ENCODE results near the gene RHOT2.
A peak's percentile ranks its signal among the peaks of the same experiment; 100 is the strongest.

RHOT2 gene

GRCh38 chr16:683396-684070 lies 15.6 kb downstream of the RHOT2 start:
- H3K27ac ChIP-seq (ENCODE audit: low read depth, low read length, poor library complexity, severe bottlenecking), result peak overlapping the region; percentile 7
- peak overlapping the region; percentile 82 for H3K9ac ChIP-seq (ENCODE audit: low read length)

DNA sequence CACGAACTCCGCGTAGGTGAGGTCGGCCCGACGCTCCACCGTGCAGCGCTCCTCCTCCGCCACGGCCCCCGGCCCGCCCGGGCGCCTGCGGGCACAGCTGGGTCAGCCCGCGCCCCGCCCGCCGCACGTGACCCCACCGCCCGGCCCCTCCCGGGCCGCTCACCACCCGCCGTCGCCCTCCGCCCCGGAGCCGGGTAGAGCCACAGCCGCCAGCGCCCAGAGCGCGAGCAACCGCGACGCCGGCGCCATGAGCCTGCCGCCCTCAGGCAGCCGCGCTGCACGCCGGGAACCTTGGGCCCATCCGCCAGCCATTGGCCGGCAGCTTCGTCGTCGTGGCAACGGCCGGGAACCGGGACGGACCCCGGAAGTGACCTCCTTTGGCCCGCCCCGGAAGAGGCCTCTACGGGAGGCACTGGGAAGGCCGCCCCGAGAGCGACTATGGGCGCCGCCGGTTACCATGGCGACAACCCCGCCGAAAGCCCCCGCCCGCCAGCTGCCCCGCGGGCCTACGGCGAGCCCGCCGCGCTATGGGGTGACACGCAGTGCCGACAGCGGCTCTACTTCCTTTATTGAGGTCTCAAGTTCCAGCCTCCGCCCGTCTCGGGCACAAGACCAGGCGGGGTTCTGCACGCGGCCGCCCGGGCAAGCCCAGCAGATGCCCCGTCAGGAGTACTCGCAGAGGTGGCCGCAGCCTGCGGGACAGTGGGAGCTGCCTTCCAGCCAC lies 16.3 kb downstream of the RHOT2 start, which contains the start of gene JMJD8:
JMJD8 (minus strand) TSS at position 264 of the 724 bp plus-strand sequence; CDS start at position 249, 15 bp downstream.
- Histone ChIP-seq H2AFZ (ENCODE audit: low read length) (no peak within 1 kb of the TSS), H3K4me1 (ENCODE audit: insufficient read depth, low read length, severe bottlenecking) (peaks cover 53% of the 10 kb centered on the region), H3K27ac (ENCODE audit: low read depth, low read length, poor library complexity, severe bottlenecking) (peak within 1 kb of the TSS; percentile 62), H3K27me3 (ENCODE audit: insufficient read depth, low read length) (no peaks in the 10 kb centered on the region), H3K9ac (ENCODE audit: low read length) (peak within 1 kb of the TSS; percentile 82), H3K9me3 (ENCODE audit: low read length) (no peaks in the 10 kb centered on the region), H3K79me2 (ENCODE audit: insufficient read depth, low read length) (0 out of 2 replicates have a peak, but pooled peaks cover 8% of the 10 kb centered on the region), H4K20me1 (ENCODE audit: insufficient read depth, low read length) (no peaks in the 10 kb centered on the region), H3K36me3 (ENCODE audit: insufficient read depth, low read length) (peaks cover 38% of the 10 kb centered on the region), H3K4me2 (ENCODE audit: low read length) (peak within 1 kb of the TSS; percentile 98), H3F3A (ENCODE audit: insufficient read depth, low read length) (no peaks in the 10 kb centered on the region), H3K9me2 (ENCODE audit: low read depth, low read length) (no peaks in the 10 kb centered on the region), H3K4me3 (ENCODE audit: low read depth, low read length, poor library complexity, severe bottlenecking) (peak within 1 kb of the TSS; percentile 86)
- TF ChIP-seq CTCF (IDR thresholded peaks at IDR 0.05; ENCODE audit: low read length), result no peak

More at GRCh38 chr16:683396-684070, 15.6 kb downstream of the RHOT2 start:
- Histone ChIP-seq H3F3A (ENCODE audit: insufficient read depth, low read length) (no peaks in the 10 kb centered on the region), H3K4me2 (ENCODE audit: low read length) (peak overlapping the region; percentile 98), H3K4me1 (ENCODE audit: insufficient read depth, low read length, severe bottlenecking) (peaks cover 46% of the 10 kb centered on the region), H3K9me2 (ENCODE audit: low read depth, low read length) (no peaks in the 10 kb centered on the region), H3K27me3 (ENCODE audit: insufficient read depth, low read length) (no peaks in the 10 kb centered on the region), H3K36me3 (ENCODE audit: insufficient read depth, low read length) (peaks cover 38% of the 10 kb centered on the region), H2AFZ (ENCODE audit: low read length) (no peak overlapping the region), H4K20me1 (ENCODE audit: insufficient read depth, low read length) (no peaks in the 10 kb centered on the region), H3K9me3 (ENCODE audit: low read length) (no peaks in the 10 kb centered on the region), H3K4me3 (ENCODE audit: low read depth, low read length, poor library complexity, severe bottlenecking) (peak overlapping the region; percentile 86), H3K79me2 (ENCODE audit: insufficient read depth, low read length) (0 out of 2 replicates have a peak, but pooled peaks cover 8% of the 10 kb centered on the region)
- no peak for TF ChIP-seq EZH2 (IDR thresholded peaks at IDR 0.05; ENCODE audit: borderline replicate concordance, low read length)
- no peak for TF ChIP-seq CTCF (IDR thresholded peaks at IDR 0.05; ENCODE audit: low read length)

GRCh38 chr16:684961-685696 lies 17.2 kb downstream of the RHOT2 start:
- Histone ChIP-seq H3K4me3 (ENCODE audit: low read depth, low read length, poor library complexity, severe bottlenecking) (peak overlapping the region; percentile 86), H3K9me3 (ENCODE audit: low read length) (no peaks in the 10 kb centered on the region), H3F3A (ENCODE audit: insufficient read depth, low read length) (no peaks in the 10 kb centered on the region), H3K27ac (ENCODE audit: low read depth, low read length, poor library complexity, severe bottlenecking) (peak overlapping the region; percentile 23), H3K9ac (ENCODE audit: low read length) (no peak overlapping the region), H3K27me3 (ENCODE audit: insufficient read depth, low read length) (no peaks in the 10 kb centered on the region), H3K4me1 (ENCODE audit: insufficient read depth, low read length, severe bottlenecking) (peaks cover 56% of the 10 kb centered on the region), H2AFZ (ENCODE audit: low read length) (no peak overlapping the region), H3K36me3 (ENCODE audit: insufficient read depth, low read length) (peaks cover 38% of the 10 kb centered on the region), H4K20me1 (ENCODE audit: insufficient read depth, low read length) (no peaks in the 10 kb centered on the region), H3K79me2 (ENCODE audit: insufficient read depth, low read length) (0 out of 2 replicates have a peak, but pooled peaks cover 8% of the 10 kb centered on the region), H3K9me2 (ENCODE audit: low read depth, low read length) (no peaks in the 10 kb centered on the region), H3K4me2 (ENCODE audit: low read length) (peak overlapping the region; percentile 98; the same call in 1 of the 2 replicates)
- TF ChIP-seq CTCF (IDR thresholded peaks at IDR 0.05; ENCODE audit: low read length) (no peak), EZH2 (IDR thresholded peaks at IDR 0.05; ENCODE audit: borderline replicate concordance, low read length) (no peak)
